Measurements from ENCODE around the gene IL22RA1.

Gene IL22RA1

GRCh38 chr1:24111996-24112779 lies 30.8 kb downstream of the IL22RA1 start, which contains the start of gene MYOM3:
MYOM3 (minus strand) TSS chr1:24112135; CDS start chr1:24108636, 3,499 bp downstream.
- DNase-seq (ENCODE audit: low read depth) = no peak

- DNase-seq (ENCODE audit: low read depth) = no peak
Observed at GRCh38 chr1:24111262-24111995, 31.5 kb downstream of the IL22RA1 start.

- no peak for DNase-seq (ENCODE audit: low read depth)
Observed at GRCh38 chr1:24110642-24111261, 32.2 kb downstream of the IL22RA1 start.

DNA sequence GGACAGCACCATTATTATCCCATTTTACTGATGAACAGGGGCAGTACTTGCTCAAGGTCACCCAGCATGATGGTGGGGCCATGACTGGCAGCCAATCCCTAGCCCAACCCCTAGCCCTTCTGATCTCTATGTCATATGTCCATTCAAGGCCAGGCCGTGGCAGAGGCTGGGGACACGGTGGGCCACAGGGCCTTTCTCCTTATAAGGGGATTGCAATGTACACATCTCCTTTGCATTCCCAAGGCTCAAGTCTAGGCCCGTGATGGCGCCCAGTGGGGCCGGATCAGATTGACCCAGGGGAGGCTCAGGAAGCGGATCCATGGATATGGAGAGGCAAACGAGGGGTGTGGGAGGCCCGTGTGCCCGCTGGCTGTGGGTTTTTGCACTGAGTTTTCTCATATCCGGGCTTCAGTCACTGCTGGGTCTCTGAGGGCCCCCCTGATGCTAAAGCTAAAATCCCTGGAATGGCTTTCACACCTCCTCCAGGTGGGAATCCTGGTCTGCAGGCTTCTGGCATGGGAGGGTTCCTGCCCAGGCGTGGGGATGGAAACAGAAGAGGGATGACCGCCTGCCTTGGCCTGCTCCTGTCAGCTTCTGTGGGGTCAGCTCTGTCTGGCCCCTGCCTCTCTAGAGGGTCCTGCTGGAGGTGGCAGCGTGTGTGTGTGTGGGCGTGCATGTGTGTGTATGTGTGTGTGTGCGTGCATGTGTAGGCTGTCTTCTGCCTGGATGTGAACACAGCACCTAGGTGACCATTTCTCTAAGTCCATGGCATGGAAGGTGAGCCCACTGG lies 33.1 kb downstream of the IL22RA1 start:
- DNase-seq (ENCODE audit: low read depth) = no peak

DNA sequence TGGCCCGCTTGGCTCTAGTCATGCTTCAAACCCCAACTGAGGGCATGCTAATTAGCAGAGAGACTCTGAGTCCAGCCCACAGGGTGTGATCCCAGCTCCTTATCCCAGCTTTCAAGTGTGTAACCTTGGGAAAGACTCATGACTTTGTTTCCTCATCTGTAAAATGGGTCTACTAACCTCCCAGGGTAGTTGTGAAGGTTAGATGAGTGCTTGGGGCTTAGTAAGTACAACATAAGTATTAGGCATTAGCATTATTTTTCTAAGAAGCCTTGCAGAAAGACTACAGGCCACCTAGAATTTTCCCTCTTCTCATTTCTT lies 33.8 kb downstream of the IL22RA1 start:
- no peak for DNase-seq (ENCODE audit: low read depth)

GRCh38 chr1:24108334-24109165 lies 34.4 kb downstream of the IL22RA1 start:
- DNase-seq (ENCODE audit: low read depth) = no peak

- no peak for DNase-seq (ENCODE audit: low read depth)
Observed at GRCh38 chr1:24107462-24108138, 35.3 kb downstream of the IL22RA1 start.

DNA sequence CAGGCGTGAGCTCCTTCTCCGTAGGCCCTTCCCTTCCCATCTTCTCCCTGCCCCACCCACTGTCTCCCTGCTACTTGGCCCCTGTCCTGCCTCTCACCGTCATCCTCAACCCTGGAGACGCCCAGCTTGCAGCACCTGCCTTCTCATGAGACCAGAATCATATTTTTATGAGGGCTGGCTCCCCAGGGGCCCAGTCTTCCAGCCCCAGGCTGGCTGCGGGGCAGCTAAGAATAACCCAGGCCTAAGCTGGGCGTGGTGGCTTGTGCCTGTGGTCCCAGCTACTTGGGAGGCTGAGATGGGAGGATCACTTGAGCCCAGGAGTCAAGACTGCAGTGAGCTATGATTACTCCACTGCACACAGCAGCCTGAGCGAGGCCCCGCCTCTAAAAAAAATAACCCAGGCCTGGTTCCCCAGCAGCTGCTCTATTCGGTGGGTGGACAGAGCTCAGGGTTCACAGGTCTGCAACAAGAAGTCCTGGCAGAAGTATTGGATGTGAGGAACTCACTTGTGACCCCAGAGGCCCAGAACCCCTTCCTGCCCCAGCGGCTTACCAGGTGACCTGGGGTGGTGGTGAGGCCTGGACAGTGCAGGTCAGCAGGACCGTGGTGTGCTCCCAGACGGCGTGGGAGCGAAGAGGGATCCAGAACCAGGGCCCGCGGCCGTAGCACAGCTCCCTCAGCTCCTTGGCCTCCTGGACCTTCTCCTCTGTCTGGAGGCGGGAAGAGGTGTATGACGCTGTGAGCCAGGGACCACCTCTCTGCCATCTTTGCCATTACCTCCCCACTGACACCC lies 37.4 kb downstream of the IL22RA1 start:
- DNase-seq (ENCODE audit: low read depth) = no peak

DNA sequence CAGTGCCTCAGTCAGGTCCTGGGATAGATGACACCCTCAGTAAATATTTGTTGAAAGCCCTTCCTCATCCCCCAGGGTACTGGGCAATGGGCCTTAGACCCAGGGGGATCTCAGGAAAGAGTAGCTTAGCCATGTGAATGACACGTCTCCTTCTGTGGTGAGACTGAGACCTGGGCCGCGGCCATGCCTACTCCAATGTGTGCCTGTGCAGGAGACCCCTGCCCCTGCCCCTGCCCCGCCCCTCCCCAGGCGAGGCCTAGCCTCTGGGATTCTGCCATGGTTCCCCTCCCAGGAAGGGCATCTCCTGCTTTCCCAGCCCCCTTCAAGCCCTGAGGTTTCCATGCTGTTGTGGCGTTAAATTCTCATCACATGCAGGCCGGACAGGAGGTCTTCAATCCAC lies 38.1 kb downstream of the IL22RA1 start:
- no peak for DNase-seq (ENCODE audit: low read depth)

GRCh38 chr1:24103879-24104278 lies 39.1 kb downstream of the IL22RA1 start:
- DNase-seq (ENCODE audit: low read depth) = no peak

GRCh38 chr1:24103408-24103807 lies 39.5 kb downstream of the IL22RA1 start:
- DNase-seq (ENCODE audit: low read depth) = no peak

DNA sequence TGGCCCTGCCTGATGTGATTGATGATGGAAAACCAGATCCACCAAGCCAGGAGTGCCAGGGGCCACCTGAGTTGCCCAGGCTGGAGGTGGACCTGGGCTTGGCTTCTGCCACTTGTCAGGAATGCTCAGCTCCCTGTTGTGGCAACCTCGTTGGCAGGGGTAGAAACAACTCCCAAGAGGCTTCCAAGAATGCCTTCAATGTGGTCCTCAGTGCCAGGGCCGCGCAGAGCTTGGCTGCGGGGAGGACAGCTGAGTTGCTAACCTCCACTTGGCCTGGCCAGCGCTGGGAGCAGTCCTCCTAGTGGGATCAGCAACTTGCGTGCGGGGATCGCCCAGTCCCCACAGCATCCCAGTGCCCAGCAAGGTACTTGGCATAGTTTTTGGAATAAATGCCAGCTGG lies 40.0 kb downstream of the IL22RA1 start:
- no peak for DNase-seq (ENCODE audit: low read depth)

GRCh38 chr1:24101796-24102586 lies 40.9 kb downstream of the IL22RA1 start:
- no peak for DNase-seq (ENCODE audit: low read depth)

DNA sequence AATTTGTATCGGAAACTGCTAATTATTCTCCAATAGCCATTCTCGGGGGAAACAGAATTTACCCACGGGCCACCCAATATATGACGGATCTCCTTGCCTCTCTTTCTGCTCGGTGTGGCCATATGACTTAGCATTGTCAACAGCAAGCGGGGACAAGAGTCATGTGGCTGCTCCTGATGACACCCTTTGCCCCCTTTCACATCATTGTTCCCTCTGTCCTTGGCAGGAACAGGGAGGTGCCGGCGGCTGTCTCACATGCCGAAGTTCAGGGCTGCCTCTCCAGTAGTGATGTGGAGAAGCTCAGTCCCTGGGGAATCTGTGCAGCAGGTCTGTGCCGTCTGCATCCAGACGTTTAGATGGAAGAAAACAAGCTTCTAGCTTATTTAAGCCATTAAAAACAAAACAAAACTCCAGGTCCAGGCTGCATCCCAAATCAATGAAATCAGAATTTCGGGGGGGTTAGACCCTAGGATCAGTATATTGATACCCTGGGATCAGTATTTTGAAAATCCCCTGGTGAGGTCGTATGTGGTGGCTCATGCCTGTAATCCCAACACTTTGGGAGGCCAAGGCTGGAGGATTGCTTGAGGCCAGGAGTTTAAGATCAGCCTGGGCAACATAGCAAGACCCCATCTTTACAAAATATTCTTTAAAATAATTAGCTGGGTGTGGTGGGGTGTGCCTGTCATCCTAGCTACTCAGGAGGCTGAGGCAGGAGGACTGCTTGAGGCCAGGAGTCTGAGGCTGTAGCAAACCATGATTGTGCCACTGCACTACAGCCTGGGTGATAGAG lies 41.8 kb downstream of the IL22RA1 start:
- DNase-seq (ENCODE audit: low read depth) = no peak

DNA sequence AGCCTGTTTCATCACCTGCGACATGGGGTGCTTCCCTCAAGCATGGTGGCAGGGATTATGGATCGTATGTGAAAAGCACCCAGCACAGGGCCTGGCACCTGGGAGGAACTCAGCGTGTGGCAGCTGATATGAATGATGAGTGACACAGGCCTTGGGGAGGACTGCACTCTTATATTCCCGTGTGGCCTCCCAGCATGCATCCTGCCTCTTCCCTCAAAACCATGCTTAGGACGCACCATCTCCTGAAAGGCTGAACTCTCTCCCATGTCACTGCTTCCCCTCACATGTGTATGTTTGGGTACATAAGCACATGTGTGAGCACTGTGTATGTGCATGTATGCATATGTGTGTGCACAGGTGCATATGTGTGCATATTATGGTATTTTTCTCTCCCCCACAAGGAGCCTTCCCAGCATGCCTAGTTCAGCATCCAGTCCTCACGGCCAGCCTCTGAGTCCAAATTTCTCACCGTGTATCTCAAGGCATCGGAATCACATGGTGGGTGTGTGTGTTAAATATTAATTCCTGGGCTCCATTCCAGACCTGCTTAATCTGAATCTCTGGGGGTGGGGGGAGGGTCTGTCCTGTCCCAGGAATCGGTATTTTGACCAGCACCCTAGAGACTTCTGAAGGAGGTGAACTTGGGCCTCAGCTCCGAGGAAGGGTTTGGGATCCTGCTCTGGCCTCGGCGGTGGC lies 43.8 kb downstream of the IL22RA1 start:
- DNase-seq (ENCODE audit: low read depth) = no peak

DNA sequence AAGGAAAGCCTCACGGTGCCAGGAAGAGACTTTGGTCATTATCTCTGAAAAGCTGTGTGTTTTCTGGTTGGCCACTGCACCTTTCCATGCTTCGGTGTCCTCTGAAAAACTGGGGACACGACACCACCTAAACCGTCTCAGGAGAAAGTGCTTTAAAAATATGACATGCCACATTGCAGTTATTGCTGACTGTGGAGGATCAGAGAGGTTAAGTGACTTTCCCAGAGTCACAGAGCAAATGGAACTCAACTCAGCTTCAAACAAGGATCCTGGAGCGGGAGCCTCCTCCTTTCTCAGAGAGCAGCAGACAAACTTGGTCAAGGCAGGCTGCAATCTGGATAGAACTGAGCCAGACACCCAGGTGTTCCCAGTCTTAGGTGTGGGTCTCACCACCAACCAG lies 44.8 kb downstream of the IL22RA1 start:
- DNase-seq (ENCODE audit: low read depth) = no peak

DNA sequence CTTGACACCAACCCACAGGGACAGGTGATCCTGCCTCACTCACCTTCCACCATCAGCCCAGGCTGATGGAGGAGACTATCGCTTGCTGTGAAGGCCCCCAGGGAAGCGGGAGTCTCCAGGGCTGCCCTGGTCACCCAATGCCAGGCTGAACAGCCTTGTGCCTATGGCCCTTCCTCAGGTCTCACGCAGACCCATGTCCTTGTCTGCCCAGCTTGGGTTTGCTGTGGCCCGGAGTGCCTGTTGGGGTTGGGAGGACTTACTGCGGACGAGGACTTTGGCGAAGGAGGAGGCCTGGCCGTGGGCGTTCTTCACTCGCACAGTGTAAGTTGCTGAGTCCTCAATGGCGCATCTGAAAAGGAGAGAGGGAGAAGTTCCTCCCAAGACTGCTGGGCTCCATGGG lies 45.3 kb downstream of the IL22RA1 start:
- no peak for DNase-seq (ENCODE audit: low read depth)

- no peak for DNase-seq (ENCODE audit: low read depth)
Observed at GRCh38 chr1:24096739-24097103, 46.2 kb downstream of the IL22RA1 start.

Data from T follicular helper cell (primary cell).